ENCODE results near the gene ADGRG7.
"Not testable (repeated sequence)": the region's sequence is repeated elsewhere in the genome, so short reads cannot be mapped to it uniquely, and the experiment has no call there.

Gene ADGRG7

DNA sequence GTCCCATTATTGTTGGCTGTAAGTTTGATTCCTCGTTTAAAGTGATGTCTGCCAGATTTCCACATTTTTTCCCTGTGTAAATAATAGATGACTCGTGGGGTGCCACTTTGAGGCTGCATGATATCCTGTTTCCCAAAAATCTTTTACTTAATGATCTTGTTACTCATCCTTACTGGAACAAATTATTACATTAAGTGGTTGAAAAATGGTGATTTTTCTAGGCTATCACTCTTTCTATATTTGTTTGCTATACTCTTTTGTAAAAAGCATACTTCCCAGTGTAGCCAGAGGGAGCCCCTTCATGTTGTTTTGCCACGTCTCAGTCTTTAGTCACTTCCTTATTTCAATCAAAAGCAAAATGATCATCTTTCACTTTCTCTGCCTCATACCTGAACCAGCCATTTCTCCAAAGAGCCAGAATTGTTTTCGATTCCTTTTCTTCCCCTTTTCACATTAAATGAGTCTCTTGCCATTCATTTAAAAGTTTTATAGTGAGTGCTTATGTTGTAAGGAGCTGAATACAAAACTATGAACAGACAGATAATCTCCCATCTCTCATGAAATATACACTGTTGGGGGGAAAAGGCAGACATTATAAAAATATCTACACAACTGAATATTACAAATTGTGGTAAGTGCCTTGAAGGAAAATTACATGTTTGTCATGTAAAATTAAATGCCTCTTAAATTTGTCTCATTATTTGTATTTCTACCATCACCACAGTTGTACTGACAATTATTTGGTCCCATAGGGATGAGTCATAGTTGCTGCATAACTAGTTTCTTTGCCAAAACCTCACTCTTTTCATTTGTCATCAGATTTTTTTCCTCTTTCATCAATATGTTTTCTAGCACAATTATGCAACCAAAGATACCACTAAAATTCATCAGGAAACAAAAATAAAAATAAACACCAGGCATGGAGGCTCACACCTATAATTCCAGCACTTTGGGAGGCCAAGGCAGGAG is 41.5 kb downstream of the ADGRG7 start:
- no peak for DNase-seq

DNA sequence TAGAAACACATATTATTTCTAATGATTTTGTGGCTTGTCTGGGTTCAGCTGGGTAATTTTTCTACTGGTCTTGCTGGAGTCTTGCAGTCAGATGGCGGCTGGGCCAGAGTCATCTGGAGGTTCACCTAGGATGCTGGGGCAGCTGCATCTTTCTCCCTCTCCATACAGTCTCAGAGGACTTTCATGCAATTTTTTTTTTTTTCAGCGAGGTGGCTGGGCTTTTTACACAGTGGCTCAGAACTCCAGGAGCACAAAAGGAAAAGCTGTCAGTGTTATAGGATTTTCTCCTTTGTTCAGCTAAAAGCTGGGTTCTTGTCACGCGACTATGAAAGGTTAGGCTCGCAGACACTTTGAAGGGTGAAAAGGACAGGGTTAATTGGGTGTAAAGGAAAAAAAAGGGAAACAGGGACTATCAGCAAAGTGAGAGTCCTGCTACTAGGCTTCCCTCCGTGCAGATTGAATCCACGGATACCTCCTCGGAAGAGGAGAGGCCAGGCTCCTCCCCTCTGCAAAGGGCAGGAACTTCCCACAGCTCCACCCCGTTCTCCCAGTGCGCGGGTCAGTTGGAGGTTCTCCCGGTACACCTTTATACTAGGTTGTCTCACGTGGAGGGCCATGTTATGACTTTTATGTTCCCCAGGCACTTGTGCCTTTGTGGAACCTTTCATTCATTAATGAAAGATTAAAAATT is 44.3 kb downstream of the ADGRG7 start:
- DNase-seq = no peak

DNA sequence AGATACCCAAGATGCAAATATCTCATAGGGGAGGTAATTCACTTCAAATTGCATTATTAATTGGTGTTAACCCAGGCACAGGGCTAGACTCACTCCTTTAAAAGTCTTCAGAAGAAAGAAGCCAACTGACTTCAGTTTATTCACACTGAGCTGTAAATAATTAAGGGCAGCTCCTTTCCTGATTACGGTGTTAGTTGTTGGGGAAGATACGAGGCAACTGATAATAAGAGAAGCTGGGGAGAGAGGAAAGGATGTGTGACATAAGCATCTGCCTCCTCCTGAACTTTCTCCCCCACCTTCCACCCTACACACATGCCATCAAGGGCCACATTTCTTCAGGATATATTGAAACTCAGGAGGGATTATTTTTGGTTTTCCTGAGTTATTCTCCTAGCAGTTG is 47.5 kb downstream of the ADGRG7 start:
- no peak for DNase-seq

DNA sequence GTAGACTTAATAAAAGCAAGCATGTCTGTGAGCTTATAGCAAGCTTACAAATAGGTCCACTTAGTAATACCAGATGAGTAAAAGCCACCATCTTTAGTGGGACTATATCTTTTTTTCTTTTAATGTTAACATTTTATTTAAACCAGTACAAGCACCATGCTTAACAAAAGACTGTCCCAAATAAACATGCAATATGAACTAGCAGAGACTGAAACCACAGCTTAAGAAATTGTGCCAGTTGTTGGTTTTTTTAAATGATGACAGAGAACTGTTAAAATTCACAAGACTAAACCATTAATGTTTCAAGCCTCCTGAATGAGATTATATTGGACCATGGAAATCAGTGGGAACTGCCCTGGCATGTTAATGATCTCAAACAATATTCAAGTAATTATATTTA is 51.9 kb downstream of the ADGRG7 start:
- not testable (repeated sequence) for DNase-seq

DNA sequence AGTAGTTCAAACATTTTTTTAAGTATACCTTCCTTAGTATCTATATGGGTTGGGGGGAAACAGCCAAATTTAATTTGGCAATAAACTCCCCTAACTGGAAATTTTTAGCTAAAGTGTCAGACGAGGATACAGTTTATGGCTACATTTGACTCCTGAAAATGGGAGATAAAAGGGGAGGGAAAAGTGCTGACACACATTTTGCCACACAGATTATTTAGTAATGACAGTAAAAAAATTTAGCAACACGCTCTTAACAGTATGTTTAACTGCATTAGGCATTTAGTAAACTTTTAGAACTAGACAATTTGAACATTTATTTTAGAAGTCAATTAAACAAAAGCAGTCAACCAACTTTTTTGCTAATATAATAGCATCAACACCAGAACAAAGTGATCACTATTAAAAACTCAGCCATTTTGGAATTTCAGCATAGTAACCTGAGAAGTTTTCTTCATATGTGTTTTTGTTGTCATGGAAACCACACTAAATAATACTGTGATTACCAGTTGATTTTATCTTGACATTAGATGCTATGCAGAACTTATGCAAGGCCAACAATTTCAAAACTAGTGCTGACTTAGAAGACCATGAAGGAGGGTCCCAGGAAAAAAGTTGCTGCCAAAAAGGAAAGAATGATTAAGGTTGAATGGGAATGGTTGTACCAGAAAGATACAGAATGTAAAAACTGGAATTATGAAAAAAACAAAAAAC is 52.9 kb downstream of the ADGRG7 start:
- DNase-seq = no peak

DNA sequence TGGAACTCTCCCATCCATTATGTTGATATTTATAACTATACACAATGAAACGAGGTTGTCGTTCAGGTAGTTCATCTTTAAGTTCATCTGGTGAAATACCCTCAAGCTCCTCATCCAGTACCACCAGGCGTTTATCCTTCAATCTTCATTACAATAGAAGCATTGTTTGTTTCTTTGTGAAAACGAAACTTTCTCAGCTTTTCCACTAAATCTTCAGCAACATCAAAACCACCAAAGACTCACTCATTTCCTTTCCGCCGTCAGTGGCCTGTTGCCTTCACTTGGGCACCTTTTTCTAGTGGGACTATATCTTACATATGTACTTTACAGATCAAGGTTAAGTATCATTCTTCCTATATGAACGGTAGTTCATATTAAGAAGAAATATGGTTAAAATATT is 55.8 kb downstream of the ADGRG7 start:
- no peak for DNase-seq

DNA sequence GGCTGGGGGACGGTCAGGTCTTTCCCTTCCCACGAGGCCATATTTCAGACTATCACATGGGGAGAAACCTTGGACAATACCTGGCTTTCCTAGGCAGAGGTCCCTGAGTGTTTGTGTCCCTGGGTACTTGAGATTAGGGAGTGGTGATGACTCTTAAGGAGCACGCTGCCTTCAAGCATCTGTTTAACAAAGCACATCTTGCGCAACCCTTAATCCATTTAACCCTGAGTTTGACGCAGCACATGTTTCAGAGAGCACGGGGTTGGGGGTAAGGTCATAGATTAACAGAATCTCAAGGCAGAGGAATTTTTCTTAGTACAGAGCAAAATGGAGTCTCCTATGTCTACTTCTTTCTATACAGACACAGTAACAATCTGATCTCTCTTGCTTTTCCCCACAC is 57.3 kb downstream of the ADGRG7 start:
- not testable (repeated sequence) for DNase-seq

DNA sequence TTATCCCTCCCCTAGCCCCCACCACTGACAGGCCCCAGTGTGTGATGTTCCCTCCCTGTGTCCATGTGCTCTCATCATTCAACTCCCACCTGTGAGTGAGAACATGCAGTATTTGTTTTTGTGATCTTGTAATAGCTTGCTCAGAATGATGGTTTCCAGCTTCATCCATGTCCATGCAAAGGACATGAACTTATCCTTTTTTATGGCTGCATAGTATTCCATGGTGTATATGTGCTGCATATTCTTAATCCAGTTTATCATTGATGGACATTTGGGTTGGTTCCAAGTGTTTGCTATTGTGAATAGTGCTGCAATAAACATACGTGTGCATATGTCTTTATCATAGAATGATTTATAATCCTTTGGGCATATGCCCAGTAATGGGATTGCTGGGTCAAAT is 57.9 kb downstream of the ADGRG7 start:
- DNase-seq = not testable (repeated sequence)

DNA sequence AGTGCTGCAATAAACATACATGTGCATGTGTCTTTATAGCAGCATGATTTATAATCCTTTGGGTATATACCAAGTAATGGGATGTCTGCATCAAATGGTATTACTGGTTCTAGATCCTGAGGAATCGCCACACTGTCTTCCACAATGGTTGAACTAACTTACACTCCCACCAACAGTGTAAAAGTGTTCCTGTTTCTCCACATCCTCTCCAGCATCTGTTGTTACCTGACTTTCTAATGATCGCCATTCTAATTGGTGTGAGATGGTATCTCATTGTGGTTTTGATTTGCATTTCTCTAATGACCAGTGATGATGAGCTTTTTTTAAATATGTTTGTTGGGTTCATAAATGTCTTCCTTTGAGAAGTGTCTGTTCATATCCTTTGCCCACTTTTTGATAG is 61.6 kb downstream of the ADGRG7 start:
- not testable (repeated sequence) for DNase-seq

DNA sequence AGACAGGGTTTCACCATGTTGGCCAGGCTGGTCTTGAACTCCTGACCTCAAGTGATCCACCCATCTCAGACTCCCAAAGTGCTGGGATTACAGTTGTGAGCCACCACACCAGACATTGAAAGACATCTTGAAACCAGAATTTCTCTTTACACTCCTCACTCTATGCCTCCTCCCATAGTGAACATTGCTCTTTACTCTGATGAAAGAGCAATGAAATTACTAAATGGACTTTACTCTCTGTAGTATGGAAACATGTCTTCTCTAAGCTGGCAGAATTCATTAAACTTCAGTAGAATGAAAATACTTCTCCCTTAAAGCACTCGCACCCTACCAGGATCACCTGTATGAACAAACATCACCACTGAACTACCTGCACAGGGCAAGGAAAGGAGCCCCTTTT is 72.1 kb downstream of the ADGRG7 start:
- DNase-seq = no peak

DNA sequence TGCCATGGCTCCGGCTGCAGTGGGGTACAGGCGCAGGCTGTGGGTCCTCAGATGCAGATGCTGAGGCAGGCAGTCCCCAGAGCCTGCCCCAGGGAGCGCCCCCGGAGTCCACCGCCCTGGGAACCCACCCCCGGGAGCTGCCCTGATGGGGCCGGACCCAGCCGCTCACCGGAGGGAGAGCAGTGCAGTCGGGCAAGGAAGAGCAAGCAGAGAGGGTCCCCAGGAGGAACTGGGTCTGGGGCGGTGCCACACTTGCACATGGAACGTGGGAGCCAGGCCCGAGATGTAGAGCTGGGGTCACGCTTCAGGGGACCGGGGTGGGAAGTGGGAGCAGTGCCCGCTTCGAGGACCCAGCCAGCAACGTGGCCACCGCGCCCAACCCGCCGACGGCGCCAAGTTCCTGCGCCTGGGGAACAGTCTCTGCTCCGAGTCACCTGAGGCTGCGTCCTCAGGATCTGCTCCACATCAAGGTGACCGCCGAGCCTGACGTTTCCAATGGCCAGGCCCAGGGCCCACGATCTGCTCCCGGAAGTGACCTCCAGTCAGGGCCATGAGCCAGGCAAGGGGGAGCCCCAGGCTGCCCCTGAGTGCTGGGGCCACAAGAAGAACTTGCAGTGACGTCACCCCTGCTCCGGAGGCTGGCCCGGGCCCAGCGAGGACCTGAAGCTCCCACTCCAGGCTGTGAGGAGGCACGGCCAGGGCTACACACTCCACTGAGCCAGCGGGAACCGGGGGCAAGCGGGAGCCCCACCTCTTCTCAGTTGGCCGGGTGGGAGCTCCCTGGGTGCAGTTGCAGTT is 72.9 kb downstream of the ADGRG7 start:
- no peak for DNase-seq

DNA sequence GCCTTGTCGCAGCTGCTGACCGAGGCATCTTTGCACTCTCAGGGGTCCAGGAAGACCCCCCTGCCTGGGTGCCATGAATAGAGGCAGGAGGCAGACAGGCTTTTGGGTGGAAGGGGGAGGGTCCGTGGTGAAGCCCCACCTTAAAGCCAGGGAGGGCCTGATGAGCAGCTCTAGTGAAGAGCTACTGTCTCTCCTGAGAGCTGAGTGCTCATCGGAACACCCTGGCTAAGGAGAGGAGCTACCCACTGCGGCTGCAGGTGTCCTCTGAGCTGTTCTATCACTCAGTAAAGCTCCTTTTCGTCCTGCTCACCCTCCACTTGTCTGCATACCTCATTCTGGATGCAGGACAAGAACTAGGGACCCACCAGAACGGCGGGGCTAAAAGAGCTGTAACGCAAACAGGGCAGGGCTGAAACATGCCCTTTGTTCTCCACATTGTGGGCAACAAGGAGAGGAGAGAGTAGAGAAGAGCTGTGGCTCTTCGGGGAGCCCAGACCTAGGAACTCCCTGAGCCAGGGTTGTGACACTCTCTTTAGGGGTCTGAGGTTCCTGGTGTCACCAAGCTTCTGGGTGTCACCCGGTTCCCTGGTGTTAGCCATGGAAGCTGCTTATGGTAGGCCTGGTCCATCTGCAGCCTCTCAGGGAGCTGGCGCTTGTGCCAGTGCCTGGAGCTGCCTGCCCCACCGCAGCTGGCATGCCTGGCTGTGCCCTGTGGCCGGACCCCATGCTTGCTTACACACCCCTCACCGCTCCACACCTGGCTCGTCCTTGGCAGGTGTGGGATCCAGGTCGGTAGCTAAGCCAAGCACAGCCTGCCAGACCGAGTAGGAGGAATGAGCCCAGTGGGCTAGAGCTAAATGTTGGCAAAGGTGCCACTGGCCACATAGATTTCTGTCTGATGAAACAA is 73.7 kb downstream of the ADGRG7 start:
- DNase-seq = no peak

DNA sequence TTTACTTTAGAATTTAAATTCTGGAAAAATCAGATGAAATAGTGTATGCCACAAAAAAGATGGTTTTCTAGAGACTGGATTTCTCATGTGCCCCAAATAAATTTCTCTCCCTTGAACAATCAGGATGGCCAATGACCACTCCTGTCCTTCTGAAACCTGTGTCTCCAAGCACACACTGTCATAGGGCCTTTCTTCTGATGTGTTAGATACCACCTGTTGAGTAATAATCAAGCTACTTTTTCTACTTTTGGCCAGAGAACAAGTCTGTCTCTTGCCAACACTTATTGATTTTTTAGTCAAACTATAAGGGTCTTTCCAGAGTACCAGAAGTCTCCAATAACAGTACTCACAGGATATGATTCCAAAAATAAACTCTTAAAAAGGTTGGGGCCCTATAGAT is 83.8 kb downstream of the ADGRG7 start:
- DNase-seq = no peak

DNA sequence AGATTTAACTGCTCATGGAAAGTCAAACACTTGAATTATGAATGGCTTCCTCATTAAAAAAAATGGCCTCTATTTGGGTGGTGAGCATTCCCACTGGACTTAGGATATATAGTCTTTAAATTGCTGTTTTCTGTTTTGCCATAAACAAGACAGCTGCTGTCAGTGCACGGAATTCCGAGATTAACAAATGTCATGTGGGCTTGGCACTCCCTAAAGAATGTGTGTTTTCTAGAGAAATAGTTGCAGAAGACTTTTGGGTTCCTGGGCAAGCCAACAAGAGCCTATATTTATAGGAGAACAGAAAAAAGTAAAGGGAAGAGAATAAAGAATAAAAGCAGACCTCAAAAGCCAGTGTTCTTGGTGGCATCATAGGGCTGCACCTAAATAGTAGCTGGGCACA is 86.3 kb downstream of the ADGRG7 start:
- no peak for DNase-seq

DNA sequence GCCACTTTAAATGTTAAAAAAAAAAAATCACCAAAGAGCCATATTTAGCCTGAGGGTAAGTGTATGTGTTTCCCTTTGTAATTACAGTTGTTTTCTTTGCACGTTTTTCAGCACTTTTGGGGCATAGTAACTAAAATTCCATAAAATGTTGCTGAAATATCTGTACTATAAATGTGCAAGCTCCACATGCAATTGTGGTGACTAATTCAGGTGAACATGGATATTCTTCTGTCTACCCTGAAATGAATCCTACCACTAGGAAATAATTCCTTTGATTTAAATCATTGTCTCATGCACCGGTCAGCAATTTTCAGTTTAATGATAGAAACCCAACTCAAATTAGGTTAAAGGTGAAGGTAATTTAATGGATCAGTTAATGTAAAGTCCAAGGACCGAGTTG is 86.8 kb downstream of the ADGRG7 start:
- DNase-seq = no peak

DNA sequence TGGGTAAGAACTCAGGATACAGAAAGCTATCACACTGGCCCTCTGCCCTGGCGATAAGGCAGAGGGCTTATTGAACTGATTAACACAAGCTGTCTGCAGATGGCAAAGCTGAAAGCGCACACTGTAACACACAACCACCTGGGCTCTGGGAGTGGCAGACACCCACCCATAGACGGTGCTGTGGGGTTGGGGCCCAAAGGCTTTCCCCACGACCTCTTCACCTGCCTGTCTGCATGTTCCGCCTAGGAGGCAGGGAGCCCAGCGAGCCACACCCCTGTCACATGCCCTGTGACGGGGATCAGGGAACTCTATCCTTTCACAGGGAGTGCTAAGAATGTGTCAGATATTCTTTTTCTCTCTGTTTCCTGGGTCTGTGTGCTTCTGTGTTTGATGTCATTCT is 87.8 kb downstream of the ADGRG7 start:
- no peak for DNase-seq

DNA sequence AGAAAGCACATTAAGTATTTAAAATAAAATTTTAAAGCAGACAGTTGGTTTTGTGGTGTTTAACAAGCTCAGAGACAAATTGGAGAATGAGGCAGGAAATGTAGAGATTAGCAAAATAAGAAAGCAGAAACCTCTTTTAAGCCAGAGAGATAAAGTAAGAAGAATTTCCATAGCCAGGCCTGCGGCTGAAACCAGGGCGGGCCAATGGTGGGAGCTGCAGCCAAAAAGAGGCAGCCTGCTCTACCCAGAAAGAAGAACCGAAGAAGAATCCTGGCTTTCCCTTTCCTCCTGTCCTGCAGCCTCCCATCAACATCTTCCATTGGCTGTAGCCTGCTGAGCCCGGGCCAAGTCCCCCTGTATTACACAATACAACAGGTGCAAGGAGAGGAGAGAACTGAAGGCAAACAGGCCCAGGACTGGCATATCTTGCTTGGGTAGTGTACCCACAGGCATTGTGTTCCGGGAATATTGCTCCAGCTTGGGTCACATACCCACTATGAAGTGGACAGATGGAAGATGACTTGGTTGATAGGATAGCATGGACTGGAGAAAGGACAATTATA is 88.4 kb downstream of the ADGRG7 start:
- no peak for DNase-seq

DNA sequence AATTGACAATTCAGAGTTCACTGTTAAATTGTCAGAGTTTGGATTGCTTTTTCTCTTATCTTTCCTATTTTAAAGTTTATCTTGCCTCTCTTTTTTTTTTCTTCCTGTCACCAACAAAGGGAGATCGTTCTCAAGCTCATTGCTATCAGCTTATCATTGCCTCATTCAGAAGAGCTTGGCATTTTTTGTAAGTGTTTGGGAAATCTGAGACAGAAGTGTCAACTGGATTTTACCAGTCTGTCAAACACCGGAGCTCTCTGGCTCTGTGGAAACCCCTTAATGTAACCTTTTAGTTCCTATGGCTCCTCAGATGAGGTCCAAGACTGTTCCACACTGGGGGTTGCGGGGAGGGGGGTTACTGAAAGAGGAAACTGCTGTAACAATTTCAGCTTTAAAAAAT is 89.3 kb downstream of the ADGRG7 start:
- no peak for DNase-seq

DNA sequence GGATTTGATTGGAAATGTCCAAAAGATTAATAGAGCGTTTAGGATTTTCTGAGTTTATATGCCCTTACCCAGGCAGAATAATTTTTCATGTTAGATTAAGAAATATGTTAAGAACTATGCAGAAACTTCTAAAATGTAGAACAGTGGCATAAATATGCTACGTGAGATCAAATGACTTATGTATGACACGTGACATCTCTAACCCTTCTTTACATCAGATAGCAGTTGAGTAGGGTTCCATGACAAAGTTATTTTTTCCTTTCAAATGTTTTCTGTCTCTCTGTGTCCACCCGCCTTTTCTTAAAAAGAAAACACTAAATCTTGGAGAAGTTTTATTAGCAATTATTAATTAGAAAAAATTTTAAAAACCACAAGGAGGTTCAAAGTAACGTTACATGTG is 91.3 kb downstream of the ADGRG7 start:
- no peak for DNase-seq

DNA sequence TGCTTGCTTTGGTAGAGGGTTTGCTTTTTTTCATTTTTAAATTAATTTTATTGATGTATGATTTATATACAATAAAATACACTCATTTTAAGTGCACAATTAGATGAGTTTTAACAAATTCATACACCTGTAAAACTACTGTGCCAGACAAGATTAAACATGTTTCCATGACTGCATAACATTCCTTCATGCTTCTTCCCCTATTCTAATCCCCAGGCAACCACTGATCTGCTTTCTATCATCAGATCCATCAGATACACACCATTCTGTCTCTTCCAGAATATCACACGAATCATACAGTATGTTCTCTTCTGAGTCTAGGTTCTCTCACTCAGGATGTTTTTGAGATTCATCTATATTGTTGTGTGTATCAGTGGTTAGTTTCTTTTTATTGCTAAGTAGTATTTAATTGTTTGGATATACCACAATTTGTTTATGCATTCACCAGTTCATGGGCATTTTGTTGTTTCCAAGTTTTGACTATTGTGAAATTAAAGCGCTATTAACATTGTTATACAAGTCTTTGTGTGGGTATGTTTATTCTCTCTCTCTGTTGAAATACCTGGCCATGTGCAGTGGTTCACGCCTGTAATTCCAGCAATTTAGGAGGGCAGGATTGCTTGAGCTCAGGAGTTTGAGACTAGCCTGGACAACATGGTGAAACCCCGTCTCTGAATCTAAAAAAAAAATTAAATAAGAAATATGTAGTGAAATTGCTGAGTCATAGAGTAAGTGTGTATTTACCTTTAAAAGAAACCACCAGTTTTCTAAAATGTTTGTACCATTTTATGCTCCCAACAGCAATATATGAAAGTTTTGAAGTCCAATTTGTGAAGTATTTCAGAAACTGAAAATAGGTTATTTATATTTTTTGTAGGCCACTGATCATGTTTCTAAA is 92.9 kb downstream of the ADGRG7 start:
- DNase-seq = no peak

Data from NCI-H2171 (cell line).